ENCODE measurements around the gene ATP8A2. TPM values are rescaled to one million over a fixed set of nuclear protein-coding genes. Genes with fewer than 3 reads are reported as not detected.

The ATP8A2 gene
- polyA plus RNA-seq, 3 donors: not detected

DNA sequence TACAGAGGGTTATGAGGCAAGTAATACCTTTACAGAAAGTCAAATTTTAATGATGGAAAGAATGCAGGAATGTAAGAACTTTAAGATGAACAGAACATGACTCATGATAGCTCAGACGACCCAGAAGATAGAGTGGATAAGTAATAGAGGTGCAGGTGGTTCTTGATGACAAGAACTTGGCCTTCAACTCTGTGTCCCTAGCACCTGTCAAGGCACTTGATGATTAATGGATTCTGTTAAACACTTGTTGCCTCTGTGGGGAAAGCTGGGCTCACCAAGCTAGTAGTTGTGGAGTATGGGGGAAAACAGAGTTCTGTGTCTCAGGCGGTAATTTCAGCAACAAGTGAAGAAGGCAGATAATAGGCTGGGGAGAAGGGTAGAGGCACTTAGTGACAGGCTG is 306.2 kb downstream of the ATP8A2 start:
- no peaks in the 10 kb centered on the region for H3K36me3 Mint-ChIP-seq
- H3K4me1 Mint-ChIP-seq: no peaks in the 10 kb centered on the region
- no peak overlapping the region for H3K27ac Mint-ChIP-seq
- DNase-seq: no peak
- no peak overlapping the region for H3K4me2 ChIP-seq (replicated peaks; ENCODE audit: extremely low read depth, low read length, poor library complexity, severe bottlenecking)
- no peak overlapping the region for H3K4me3 ChIP-seq (replicated peaks in 1 of 3; ENCODE audit: low read depth in 2 of 3, low read length in 3 of 3)
- no peaks in the 10 kb centered on the region for H3K4me1 ChIP-seq (ENCODE audit: control insufficient read depth in 1 of 2, insufficient read depth in 2 of 2, low read length in 2 of 2)
- no peak overlapping the region for H2AFZ ChIP-seq (ENCODE audit: insufficient read depth, low read depth, low read length, poor library complexity, severe bottlenecking)
- H3K9ac ChIP-seq (ENCODE audit: insufficient read depth, low read length, poor library complexity, severe bottlenecking): no peak overlapping the region
- H3K9me3 Mint-ChIP-seq: peaks cover 0 to 10% (median 4%) of the 10 kb centered on the region in 7 donors
- intact Hi-C loops (cut with micrococcal nuclease): no loop called here
- no peaks in the 10 kb centered on the region for H4K20me1 ChIP-seq (ENCODE audit: insufficient read depth, low read length)
- 100% methylated on average over 2 of the region's 2 CpGs for WGBS (ENCODE audit: insufficient coverage)
- H3K27ac ChIP-seq (ENCODE audit: low read depth in 1 of 2, low read length in 2 of 2): no peak overlapping the region
- H3K79me2 ChIP-seq (ENCODE audit: insufficient read depth, low read length): no peaks in the 10 kb centered on the region
- H3K36me3 ChIP-seq (replicated peaks in 1 of 2; ENCODE audit: control insufficient read depth in 1 of 2, insufficient read depth in 2 of 2, low read length in 2 of 2): no peaks in the 10 kb centered on the region
- H3K9me3 ChIP-seq (replicated peaks in 1 of 2; ENCODE audit: control insufficient read depth in 1 of 2, insufficient read depth in 1 of 2, low read length in 2 of 2): peaks cover 0 to 2% of the 10 kb centered on the region in 2 donors
- H3K27me3 ChIP-seq (ENCODE audit: control insufficient read depth in 2 of 2, insufficient read depth in 2 of 2, low read length in 2 of 2): no peaks in the 10 kb centered on the region
- H3K27me3 Mint-ChIP-seq (ENCODE audit: low read depth in 3 of 3): peaks cover 1 to 3% (median 2%) of the 10 kb centered on the region in 3 donors
- H3K4me3 Mint-ChIP-seq: no peak overlapping the region
- no peak for TF ChIP-seq CTCF (IDR thresholded peaks at IDR 0.05)

- WGBS (ENCODE audit: insufficient coverage): 88% methylated on average over 1 of the region's 2 CpGs
- no peaks in the 10 kb centered on the region for H4K20me1 ChIP-seq (ENCODE audit: insufficient read depth, low read length)
- H3K36me3 Mint-ChIP-seq: no peaks in the 10 kb centered on the region
- intact Hi-C loops (cut with micrococcal nuclease): no loop called here
- no peak overlapping the region for H3K27ac ChIP-seq (ENCODE audit: low read depth in 1 of 2, low read length in 2 of 2)
- no peaks in the 10 kb centered on the region for H3K4me1 ChIP-seq (ENCODE audit: control insufficient read depth in 1 of 2, insufficient read depth in 2 of 2, low read length in 2 of 2)
- no peak overlapping the region for H3K27ac Mint-ChIP-seq
- H2AFZ ChIP-seq (ENCODE audit: insufficient read depth, low read depth, low read length, poor library complexity, severe bottlenecking): no peak overlapping the region
- peaks cover 0 to 2% of the 10 kb centered on the region in 2 donors for H3K9me3 ChIP-seq (replicated peaks in 1 of 2; ENCODE audit: control insufficient read depth in 1 of 2, insufficient read depth in 1 of 2, low read length in 2 of 2)
- H3K9ac ChIP-seq (ENCODE audit: insufficient read depth, low read length, poor library complexity, severe bottlenecking): no peak overlapping the region
- peaks cover 1 to 3% (median 2%) of the 10 kb centered on the region in 3 donors for H3K27me3 Mint-ChIP-seq (ENCODE audit: low read depth in 3 of 3)
- DNase-seq: no peak
- no peaks in the 10 kb centered on the region for H3K36me3 ChIP-seq (replicated peaks in 1 of 2; ENCODE audit: control insufficient read depth in 1 of 2, insufficient read depth in 2 of 2, low read length in 2 of 2)
- no peaks in the 10 kb centered on the region for H3K27me3 ChIP-seq (ENCODE audit: control insufficient read depth in 2 of 2, insufficient read depth in 2 of 2, low read length in 2 of 2)
- H3K79me2 ChIP-seq (ENCODE audit: insufficient read depth, low read length): no peaks in the 10 kb centered on the region
- H3K4me1 Mint-ChIP-seq: no peaks in the 10 kb centered on the region
- TF ChIP-seq CTCF (IDR thresholded peaks at IDR 0.05): no peak
- H3K4me3 ChIP-seq (replicated peaks in 1 of 3; ENCODE audit: low read depth in 2 of 3, low read length in 3 of 3): no peak overlapping the region
- H3K4me2 ChIP-seq (replicated peaks; ENCODE audit: extremely low read depth, low read length, poor library complexity, severe bottlenecking): no peak overlapping the region
- peaks cover 0 to 10% (median 4%) of the 10 kb centered on the region in 7 donors for H3K9me3 Mint-ChIP-seq
- H3K4me3 Mint-ChIP-seq: no peak overlapping the region
Measured at GRCh38 chr13:25678398-25678797, 306.6 kb downstream of the ATP8A2 start.

Measured in CD14-positive monocyte (primary cell).